Measurements from ENCODE around the gene JSRP1.

Gene JSRP1

GRCh38 chr19:2289714-2290435 is 33.7 kb upstream of the JSRP1 start:
- Histone ChIP-seq H4K20me1 (ENCODE audit: insufficient read depth, low read length) (no peaks in the 10 kb centered on the region), H3K9me3 (ENCODE audit: low read length) (no peaks in the 10 kb centered on the region), H3K36me3 (ENCODE audit: insufficient read depth, low read length) (no peaks in the 10 kb centered on the region), H3K27me3 (ENCODE audit: insufficient read depth, low read length) (peaks cover 13% of the 10 kb centered on the region), H3K9ac (ENCODE audit: low read length) (peak overlapping the region; percentile 21; the same call in 1 of the 2 replicates), H3K9me2 (ENCODE audit: low read depth, low read length) (no peaks in the 10 kb centered on the region), H3F3A (ENCODE audit: insufficient read depth, low read length) (no peaks in the 10 kb centered on the region), H3K4me1 (ENCODE audit: insufficient read depth, low read length, severe bottlenecking) (peaks cover 25% of the 10 kb centered on the region), H3K4me2 (ENCODE audit: low read length) (peak overlapping the region; percentile 63), H3K4me3 (ENCODE audit: low read depth, low read length, poor library complexity, severe bottlenecking) (peak overlapping the region; percentile 55), H3K27ac (ENCODE audit: low read depth, low read length, poor library complexity, severe bottlenecking) (peak overlapping the region; percentile 48), H2AFZ (ENCODE audit: low read length) (no peak overlapping the region), H3K79me2 (ENCODE audit: insufficient read depth, low read length) (no peaks in the 10 kb centered on the region)
- TF ChIP-seq CTCF (IDR thresholded peaks at IDR 0.05; ENCODE audit: low read length), result no peak
- no peak for TF ChIP-seq EZH2 (IDR thresholded peaks at IDR 0.05; ENCODE audit: borderline replicate concordance, low read length)

GRCh38 chr19:2288818-2289713 is 32.8 kb upstream of the JSRP1 start:
- TF ChIP-seq CTCF (IDR thresholded peaks at IDR 0.05; ENCODE audit: low read length) (no peak), EZH2 (IDR thresholded peaks at IDR 0.05; ENCODE audit: borderline replicate concordance, low read length) (no peak)
- H3K4me1 ChIP-seq (ENCODE audit: insufficient read depth, low read length, severe bottlenecking), result peaks cover 23% of the 10 kb centered on the region
- H3K9ac ChIP-seq (ENCODE audit: low read length), result no peak overlapping the region; the same call in 1 of the 2 replicates
- no peaks in the 10 kb centered on the region for H3F3A ChIP-seq (ENCODE audit: insufficient read depth, low read length)
- no peaks in the 10 kb centered on the region for H3K9me2 ChIP-seq (ENCODE audit: low read depth, low read length)
- no peaks in the 10 kb centered on the region for H3K79me2 ChIP-seq (ENCODE audit: insufficient read depth, low read length)
- no peak overlapping the region for H2AFZ ChIP-seq (ENCODE audit: low read length)
- H3K4me3 ChIP-seq (ENCODE audit: low read depth, low read length, poor library complexity, severe bottlenecking), result peak overlapping the region; percentile 55
- no peaks in the 10 kb centered on the region for H3K9me3 ChIP-seq (ENCODE audit: low read length)
- H3K27ac ChIP-seq (ENCODE audit: low read depth, low read length, poor library complexity, severe bottlenecking), result peak overlapping the region; percentile 48
- peak overlapping the region; percentile 63 for H3K4me2 ChIP-seq (ENCODE audit: low read length)
- no peaks in the 10 kb centered on the region for H4K20me1 ChIP-seq (ENCODE audit: insufficient read depth, low read length)
- H3K27me3 ChIP-seq (ENCODE audit: insufficient read depth, low read length), result peaks cover 12% of the 10 kb centered on the region
- H3K36me3 ChIP-seq (ENCODE audit: insufficient read depth, low read length), result no peaks in the 10 kb centered on the region

GRCh38 chr19:2288338-2288817 is 32.2 kb upstream of the JSRP1 start:
- Histone ChIP-seq H3K27ac (ENCODE audit: low read depth, low read length, poor library complexity, severe bottlenecking) (no peak overlapping the region), H3K27me3 (ENCODE audit: insufficient read depth, low read length) (peaks cover 12% of the 10 kb centered on the region), H2AFZ (ENCODE audit: low read length) (no peak overlapping the region), H3K4me1 (ENCODE audit: insufficient read depth, low read length, severe bottlenecking) (peaks cover 21% of the 10 kb centered on the region), H3K4me2 (ENCODE audit: low read length) (no peak overlapping the region), H4K20me1 (ENCODE audit: insufficient read depth, low read length) (no peaks in the 10 kb centered on the region), H3K9ac (ENCODE audit: low read length) (no peak overlapping the region), H3K36me3 (ENCODE audit: insufficient read depth, low read length) (no peaks in the 10 kb centered on the region), H3K4me3 (ENCODE audit: low read depth, low read length, poor library complexity, severe bottlenecking) (no peak overlapping the region), H3F3A (ENCODE audit: insufficient read depth, low read length) (no peaks in the 10 kb centered on the region), H3K9me2 (ENCODE audit: low read depth, low read length) (no peaks in the 10 kb centered on the region), H3K9me3 (ENCODE audit: low read length) (no peaks in the 10 kb centered on the region), H3K79me2 (ENCODE audit: insufficient read depth, low read length) (no peaks in the 10 kb centered on the region)
- TF ChIP-seq CTCF (IDR thresholded peaks at IDR 0.05; ENCODE audit: low read length), result no peak
- no peak for TF ChIP-seq EZH2 (IDR thresholded peaks at IDR 0.05; ENCODE audit: borderline replicate concordance, low read length)

All from OCI-LY1 (cell line).